GM19099 (cell line): ENCODE data around the gene CDH8.

ENCODE experiments used
- POLR2A ChIP-seq: IDR thresholded peaks from 3 replicates; pipeline ENCODE4 v1.6.1; 2011; ENCODE audit warnings: low read depth; ENCODE audit not compliant: insufficient read length; ENCODE audit errors: extremely low read depth

Gene CDH8

DNA sequence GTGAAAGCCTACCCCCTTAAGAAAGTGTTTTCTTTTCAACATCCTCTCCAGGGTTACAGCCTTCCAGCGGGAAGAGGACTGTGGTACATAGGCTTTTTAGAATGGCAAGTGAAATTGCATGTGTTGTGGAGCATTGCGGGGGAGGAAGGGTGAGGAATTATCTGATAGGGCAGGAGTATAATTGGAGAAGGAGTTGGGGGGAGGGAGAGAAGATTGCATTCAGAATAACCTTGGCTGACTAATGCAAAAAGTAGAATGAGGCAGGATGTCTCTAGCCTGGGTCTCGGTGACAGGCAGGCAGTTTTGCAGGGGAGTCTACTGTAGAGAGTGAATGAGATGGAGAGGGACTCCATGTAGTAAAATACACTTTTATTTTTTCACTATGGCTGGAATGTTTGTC, 2.4 kb upstream of the CDH8 start:
- no peak for TF ChIP-seq POLR2A

GRCh38 chr16:62038225-62038624, 2.0 kb upstream of the CDH8 start:
- TF ChIP-seq POLR2A = no peak

DNA sequence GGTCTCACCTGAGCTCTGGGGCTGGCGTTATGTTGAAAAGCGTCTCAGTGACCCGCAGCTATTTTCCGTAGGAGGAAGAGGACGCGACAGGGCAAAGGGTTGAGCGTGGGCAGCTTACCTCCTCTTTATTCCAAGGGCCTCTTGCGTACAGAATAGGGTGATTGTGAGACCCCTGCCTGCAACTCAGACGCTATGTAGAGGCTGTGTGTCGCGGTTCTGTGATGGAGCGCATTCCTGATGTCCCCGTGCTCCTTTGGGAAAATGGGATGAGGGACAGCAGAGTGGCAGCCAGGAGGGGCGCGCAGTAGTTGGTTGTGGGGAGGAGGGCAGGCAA, 531 bp upstream of the CDH8 start:
- no peak for TF ChIP-seq POLR2A

- TF ChIP-seq POLR2A = no peak
These were observed 834 bp downstream of the CDH8 start for GRCh38 chr16:62035115-62036092.

DNA sequence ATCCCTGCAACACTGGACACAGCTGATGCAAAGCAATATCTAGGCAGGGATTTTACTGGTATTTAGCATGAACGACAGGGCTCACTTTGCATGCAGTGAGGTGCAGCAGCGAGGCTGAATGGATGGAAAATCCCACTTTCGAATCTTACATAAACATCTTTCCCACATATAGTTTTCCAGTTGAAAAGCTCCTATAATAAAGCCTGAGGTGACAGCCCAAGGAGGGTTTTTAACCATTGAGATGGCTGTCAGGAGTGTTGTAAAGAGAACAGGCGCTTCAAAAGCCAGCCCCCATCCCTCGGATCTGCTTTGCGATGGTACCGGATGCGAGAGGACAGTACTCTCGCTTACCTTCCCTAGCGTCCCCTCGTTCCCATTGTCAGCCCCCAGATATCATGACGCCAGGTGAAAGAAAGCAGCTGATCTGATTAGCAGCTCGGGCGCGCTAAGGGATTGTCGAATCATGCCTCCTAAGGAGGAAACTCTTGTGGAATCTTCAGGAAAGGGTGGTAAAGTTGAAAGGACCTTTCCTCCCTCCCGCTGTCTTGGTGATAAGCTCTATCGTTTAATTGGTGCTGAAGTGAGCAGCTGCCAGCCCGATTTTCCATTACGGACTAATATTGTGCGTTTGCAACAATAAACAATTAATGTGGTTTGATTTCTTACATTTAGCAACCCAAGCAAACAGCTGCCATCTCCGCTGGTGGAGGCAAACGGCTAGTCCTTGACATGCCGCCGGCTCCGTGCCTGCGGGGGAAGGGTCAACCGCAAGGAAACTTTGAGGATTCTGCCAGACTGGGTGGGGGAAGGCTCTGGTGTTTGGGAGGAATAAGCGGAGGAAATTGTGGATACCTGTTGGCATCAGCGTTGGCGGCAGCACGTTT, 1.8 kb downstream of the CDH8 start:
- TF ChIP-seq POLR2A = no peak

GRCh38 chr16:62033065-62033464, 3.2 kb downstream of the CDH8 start:
- no peak for TF ChIP-seq POLR2A

DNA sequence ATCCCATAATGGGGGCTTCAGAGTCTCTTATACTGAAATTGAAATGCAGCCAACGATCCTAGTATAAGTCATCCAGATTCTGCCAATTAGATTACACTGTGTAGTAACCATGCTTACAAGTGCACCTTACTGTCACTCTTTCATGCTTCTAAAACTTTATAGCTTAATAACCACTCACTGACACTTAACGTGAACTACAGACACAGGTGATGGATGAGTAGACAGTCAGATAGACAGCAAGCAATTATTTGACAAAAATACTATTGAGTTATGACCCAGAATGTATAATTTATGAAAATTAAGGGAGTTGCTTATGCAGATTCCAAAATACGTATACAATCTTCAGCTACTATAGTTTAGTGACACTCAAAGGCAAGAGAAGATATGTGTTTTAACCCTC, 6.3 kb downstream of the CDH8 start:
- TF ChIP-seq POLR2A = no peak

DNA sequence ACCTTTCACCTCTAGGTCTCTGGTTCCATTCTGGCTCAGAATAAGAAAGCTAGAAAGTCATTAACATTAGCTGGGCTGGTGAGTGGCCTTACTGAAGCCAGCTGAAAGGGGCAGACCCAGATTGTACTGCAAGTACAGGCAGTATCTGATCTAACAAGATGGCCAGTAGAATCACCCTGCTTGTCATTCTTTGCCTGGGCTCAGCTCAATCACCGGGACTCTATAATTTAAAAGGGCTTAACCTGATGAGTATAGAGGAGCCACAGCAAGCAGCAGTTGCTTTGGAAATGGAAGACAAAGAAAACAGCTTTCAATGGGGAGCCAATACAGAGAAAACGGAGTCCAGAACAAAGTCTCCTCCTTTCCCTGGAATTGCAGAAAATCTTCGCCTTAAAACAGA, 13.6 kb downstream of the CDH8 start:
- TF ChIP-seq POLR2A = no peak

DNA sequence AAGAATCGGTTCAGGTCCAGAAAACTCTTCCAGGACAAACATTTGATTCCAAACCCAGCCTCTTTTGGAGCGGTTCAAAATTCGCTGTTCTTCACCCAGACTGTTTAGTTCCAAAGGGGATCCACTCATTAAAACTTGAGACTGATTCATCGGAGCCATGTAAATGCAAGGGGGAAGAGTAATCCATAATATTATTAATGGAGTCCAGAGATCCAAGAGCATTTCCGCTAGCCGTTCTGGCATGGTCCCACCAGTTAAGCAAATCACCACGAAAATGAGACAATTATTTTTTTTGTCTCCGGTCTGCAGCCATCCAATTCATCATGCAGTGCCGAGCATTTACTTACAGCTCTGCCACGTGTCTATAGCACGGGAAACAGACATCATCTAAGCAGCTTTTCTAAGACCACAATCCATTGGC, 15.1 kb downstream of the CDH8 start:
- no peak for TF ChIP-seq POLR2A

DNA sequence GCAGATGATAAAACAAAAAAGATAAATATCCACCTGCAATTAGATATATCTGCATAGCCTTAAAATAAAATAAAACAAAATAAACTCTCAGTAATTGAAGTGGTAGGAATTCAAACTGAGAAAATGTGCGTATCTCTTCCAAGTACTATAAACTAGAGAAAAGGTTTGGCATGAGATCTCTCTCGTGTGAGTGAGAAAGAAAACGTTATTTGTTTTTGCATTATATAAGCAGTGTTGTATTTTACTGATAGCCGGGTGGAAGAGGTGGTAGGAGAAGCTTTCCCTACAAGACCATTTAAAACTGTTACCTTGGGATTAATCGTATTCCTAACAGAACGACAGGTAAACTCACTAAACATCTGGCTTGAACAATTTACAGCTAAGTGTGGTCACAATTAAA, 15.6 kb downstream of the CDH8 start:
- TF ChIP-seq POLR2A = no peak

- TF ChIP-seq POLR2A = no peak
These were observed 16.4 kb downstream of the CDH8 start for GRCh38 chr16:62019851-62020250.

DNA sequence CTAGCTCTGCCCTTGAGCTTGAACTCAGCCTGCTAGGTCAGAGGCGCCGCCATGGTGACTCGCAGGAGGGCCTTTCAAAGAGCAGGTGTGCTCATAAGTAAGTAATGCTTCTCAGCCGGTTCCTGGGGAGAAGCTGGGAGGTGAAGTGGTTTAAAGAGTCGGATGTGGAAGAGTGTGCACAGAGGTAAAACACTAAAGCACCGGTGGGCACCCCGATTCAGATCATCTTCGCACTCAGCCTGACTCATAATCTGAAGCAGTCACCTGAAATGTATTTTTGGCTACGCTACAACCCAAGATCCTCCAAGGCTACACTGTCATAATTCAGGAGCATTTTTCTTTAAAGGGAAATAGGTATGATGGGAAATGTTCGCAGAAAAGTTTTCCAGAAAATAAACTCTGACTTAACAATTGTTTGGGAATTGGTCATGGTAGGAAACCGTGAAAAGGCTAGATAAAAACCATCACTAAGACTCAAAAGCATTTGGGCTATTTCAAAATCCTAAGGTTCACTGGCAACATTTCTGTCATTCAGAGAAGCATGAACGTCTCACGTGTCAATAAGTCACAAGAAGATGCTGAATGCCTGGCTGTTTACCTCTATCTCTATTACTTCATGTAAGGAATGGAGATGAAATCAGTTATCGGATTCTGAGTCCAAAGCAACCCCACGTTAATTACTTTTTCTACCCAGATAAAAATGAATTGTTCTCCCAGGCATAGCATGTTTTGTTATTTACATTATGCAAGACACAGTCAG, 17.8 kb downstream of the CDH8 start:
- no peak for TF ChIP-seq POLR2A

DNA sequence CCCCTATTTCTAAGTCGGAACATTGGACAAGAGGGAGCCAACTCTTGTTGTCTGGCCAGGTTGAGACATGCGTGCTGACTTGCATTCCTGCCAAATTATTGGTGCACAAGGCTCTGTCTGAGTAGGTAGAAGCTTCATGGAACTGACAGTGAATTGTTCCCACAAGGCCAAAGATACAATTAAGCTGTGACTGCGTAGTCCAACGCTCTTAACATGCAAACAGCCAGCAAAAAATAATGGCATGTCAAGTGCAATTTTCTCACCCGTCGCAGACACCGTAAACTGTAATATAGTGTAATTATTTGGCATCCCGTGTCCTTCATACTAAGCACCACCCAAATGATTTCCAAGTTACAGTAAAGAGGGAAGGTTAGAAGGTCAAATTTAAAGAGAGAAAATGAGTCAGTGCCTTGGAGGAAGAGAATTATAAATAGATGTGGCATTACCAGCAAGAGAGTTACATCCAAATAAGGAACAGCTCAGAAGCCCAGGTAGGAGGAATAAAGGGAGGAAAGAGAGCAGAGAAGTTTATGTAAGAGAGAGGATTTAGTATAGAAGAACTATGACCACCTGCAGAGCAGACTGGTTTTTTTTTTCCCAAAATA, 21.8 kb downstream of the CDH8 start:
- no peak for TF ChIP-seq POLR2A

DNA sequence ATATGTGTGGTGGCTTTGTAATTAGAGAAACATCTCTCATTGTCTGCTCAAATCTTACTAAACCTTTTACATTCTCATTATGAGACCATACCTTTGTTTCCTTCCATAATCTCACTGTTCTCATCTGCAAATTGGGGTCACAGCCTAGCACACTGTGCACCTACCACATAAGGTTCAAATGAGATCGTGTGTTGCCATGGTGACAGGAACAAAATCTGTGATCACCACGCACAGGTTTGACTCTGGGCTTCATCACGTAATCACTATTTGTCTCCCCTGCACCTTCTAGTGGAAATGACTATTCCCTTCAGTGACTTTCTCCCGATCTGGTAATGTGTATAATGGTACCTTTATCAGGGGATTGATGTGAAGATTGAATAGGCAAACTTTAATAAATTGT, 26.1 kb downstream of the CDH8 start:
- TF ChIP-seq POLR2A = no peak

DNA sequence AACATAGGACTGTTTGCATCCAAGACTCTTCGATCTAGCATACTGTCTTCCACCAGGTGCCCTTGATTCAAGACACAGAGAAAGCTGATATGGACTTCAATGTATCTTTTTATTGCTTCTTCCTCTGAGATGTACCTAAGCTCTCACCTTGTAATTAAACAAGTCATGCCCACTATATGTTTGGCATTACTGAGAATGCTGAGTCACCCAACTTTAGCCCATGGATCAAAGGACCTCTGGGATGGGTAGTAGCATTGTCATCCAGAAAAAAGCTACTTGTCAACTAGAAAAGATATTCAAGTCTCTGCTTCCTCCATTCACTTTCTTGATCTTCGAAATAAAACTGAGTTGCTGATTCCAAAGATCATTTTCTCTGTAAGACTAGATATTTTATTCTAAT, 37.8 kb downstream of the CDH8 start:
- no peak for TF ChIP-seq POLR2A
